HL-60 (cell line): Measurements from ENCODE around the gene SMC1A.

Source experiments
- CTCF ChIP-seq: IDR thresholded peaks from one replicate; pipeline ENCODE4 v1.5.1; 2011; ENCODE audit warnings: low read length, control low read depth, inconsistent platforms; ENCODE audit not compliant: insufficient read depth
- GABPA ChIP-seq: IDR thresholded peaks from 2 replicates; pipeline ENCODE4 v1.6.1; 2012; ENCODE audit warnings: low read depth
- POLR2AphosphoS5 ChIP-seq: IDR thresholded peaks from 2 replicates; pipeline ENCODE4 v1.6.1; 2012; ENCODE audit warnings: low read depth
- TF ChIP-seq, protein P1 (sequence below): IDR thresholded peaks from 2 replicates; pipeline ENCODE4 v1.6.1; 2012; ENCODE audit warnings: low read depth; ENCODE audit not compliant: insufficient replicate concordance

- TF ChIP-seq CTCF (peak; percentile 61), POLR2AphosphoS5 (no peak), GABPA (no peak)
- TF ChIP-seq, protein P1, sequence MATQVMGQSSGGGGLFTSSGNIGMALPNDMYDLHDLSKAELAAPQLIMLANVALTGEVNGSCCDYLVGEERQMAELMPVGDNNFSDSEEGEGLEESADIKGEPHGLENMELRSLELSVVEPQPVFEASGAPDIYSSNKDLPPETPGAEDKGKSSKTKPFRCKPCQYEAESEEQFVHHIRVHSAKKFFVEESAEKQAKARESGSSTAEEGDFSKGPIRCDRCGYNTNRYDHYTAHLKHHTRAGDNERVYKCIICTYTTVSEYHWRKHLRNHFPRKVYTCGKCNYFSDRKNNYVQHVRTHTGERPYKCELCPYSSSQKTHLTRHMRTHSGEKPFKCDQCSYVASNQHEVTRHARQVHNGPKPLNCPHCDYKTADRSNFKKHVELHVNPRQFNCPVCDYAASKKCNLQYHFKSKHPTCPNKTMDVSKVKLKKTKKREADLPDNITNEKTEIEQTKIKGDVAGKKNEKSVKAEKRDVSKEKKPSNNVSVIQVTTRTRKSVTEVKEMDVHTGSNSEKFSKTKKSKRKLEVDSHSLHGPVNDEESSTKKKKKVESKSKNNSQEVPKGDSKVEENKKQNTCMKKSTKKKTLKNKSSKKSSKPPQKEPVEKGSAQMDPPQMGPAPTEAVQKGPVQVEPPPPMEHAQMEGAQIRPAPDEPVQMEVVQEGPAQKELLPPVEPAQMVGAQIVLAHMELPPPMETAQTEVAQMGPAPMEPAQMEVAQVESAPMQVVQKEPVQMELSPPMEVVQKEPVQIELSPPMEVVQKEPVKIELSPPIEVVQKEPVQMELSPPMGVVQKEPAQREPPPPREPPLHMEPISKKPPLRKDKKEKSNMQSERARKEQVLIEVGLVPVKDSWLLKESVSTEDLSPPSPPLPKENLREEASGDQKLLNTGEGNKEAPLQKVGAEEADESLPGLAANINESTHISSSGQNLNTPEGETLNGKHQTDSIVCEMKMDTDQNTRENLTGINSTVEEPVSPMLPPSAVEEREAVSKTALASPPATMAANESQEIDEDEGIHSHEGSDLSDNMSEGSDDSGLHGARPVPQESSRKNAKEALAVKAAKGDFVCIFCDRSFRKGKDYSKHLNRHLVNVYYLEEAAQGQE, result no peak
Observed at GRCh38 chrX:53435997-53436396, 13.5 kb upstream of the SMC1A start.
